Skeletal muscle tissue (tissue), 4 donors: ENCODE results near the gene ATP11C. TPM values are rescaled to one million over a fixed set of nuclear protein-coding genes. Genes with fewer than 3 reads are reported as not detected.
"Not testable (repeated sequence)": the region's sequence is repeated elsewhere in the genome, so short reads cannot be mapped to it uniquely, and the experiment has no call there.

Experiments used
- H3K27ac ChIP-seq: one replicate; pipeline ENCODE4 v1.7.0; 2013; ENCODE audit warnings: mild to moderate bottlenecking, low read depth, low read length, inconsistent platforms
- H3K27me3 ChIP-seq, 3 donors: one replicate each; pipeline ENCODE4 v1.7.0; 2013; ENCODE audit warnings: low read length in 3 of 3; ENCODE audit not compliant: control insufficient read depth in 3 of 3, insufficient read depth in 3 of 3
- H3K36me3 ChIP-seq, 3 donors: one replicate each; pipeline ENCODE4 v1.7.0; 2013; ENCODE audit warnings: low read length in 3 of 3; ENCODE audit not compliant: control insufficient read depth in 3 of 3, insufficient read depth in 3 of 3
- H3K4me1 ChIP-seq, 3 donors: one replicate each; pipeline ENCODE4 v1.7.0; 2013; ENCODE audit warnings: low read length in 3 of 3, mild to moderate bottlenecking in 3 of 3; ENCODE audit not compliant: control insufficient read depth in 3 of 3, insufficient read depth in 3 of 3
- H3K4me3 ChIP-seq, 3 donors: one replicate each; pipeline ENCODE4 v1.7.0; 2013; ENCODE audit warnings: low read length in 3 of 3
- H3K9ac ChIP-seq, 3 donors: one replicate each; pipeline ENCODE4 v1.7.0; 2013; ENCODE audit warnings: low read length in 3 of 3, mild to moderate bottlenecking in 3 of 3, moderate library complexity in 2 of 3, low read depth in 1 of 3
- H3K9me3 ChIP-seq, 3 donors: one replicate each; pipeline ENCODE4 v1.7.0; 2013; ENCODE audit warnings: low read length in 3 of 3; ENCODE audit not compliant: control insufficient read depth in 3 of 3
- total RNA-seq: library from RNA; depleted of rRNA; stranded (reverse); fragments of >200 nt; gene quantifications from one replicate; pipeline ENCODE4 v1.2.3, GENCODE V29; 2014
- donor health status: Osteomylitis.

ATP11C gene
- total RNA-seq, 1 donor from 2014 or later: 17.7 TPM

- Histone ChIP-seq H3K9me3 (no peaks in the 10 kb centered on the region), H3K4me1 (no peaks in the 10 kb centered on the region), H3K4me3 (no peak overlapping the region), H3K27ac (no peak overlapping the region), H3K27me3 (peaks cover 0 to 4% (median 0%) of the 10 kb centered on the region in 3 donors), H3K36me3 (no peaks in the 10 kb centered on the region), H3K9ac (no peak overlapping the region)
Measured at GRCh38 chrX:139720979-139721378, 211.9 kb downstream of the ATP11C start.

GRCh38 chrX:139720136-139720535 lies 212.7 kb downstream of the ATP11C start:
- H3K4me1 ChIP-seq: no peaks in the 10 kb centered on the region
- no peak overlapping the region for H3K27ac ChIP-seq
- no peaks in the 10 kb centered on the region for H3K36me3 ChIP-seq
- H3K4me3 ChIP-seq: no peak overlapping the region
- peaks cover 0 to 4% (median 0%) of the 10 kb centered on the region in 3 donors for H3K27me3 ChIP-seq
- H3K9ac ChIP-seq: no peak overlapping the region
- no peaks in the 10 kb centered on the region for H3K9me3 ChIP-seq

GRCh38 chrX:139708067-139708466 lies 224.8 kb downstream of the ATP11C start, which contains the start of gene MCF2:
TSS of gene MCF2 (minus strand) at chrX:139708167. CDS start at chrX:139651744, 56,423 bp downstream.
- Histone ChIP-seq H3K27me3 (no peaks in the 10 kb centered on the region), H3K9me3 (no peaks in the 10 kb centered on the region), H3K4me1 (no peaks in the 10 kb centered on the region), H3K27ac (no peak within 1 kb of the TSS), H3K4me3 (no peak within 1 kb of the TSS), H3K36me3 (no peaks in the 10 kb centered on the region), H3K9ac (no peak within 1 kb of the TSS)

GRCh38 chrX:139702658-139703057 lies 230.2 kb downstream of the ATP11C start:
- Histone ChIP-seq H3K9me3 (no peaks in the 10 kb centered on the region), H3K4me3 (no peak overlapping the region), H3K4me1 (no peaks in the 10 kb centered on the region)

GRCh38 chrX:139692908-139693307 lies 239.9 kb downstream of the ATP11C start:
- H3K36me3 ChIP-seq: no peaks in the 10 kb centered on the region
- H3K27me3 ChIP-seq: peaks cover 0 to 16% (median 0%) of the 10 kb centered on the region in 3 donors
- peaks cover 0 to 4% (median 0%) of the 10 kb centered on the region in 3 donors for H3K4me1 ChIP-seq
- peak overlapping the region; percentile 40 to 60 (median 50) for H3K4me3 ChIP-seq
- H3K27ac ChIP-seq: no peak overlapping the region
- no peak overlapping the region for H3K9ac ChIP-seq
- H3K9me3 ChIP-seq: no peaks in the 10 kb centered on the region

More at GRCh38 chrX:139702658-139703057, 230.2 kb downstream of the ATP11C start:
- H3K9ac ChIP-seq: no peak overlapping the region
- no peak overlapping the region for H3K27ac ChIP-seq
- no peaks in the 10 kb centered on the region for H3K36me3 ChIP-seq
- H3K27me3 ChIP-seq: no peaks in the 10 kb centered on the region

GRCh38 chrX:139692506-139692849 lies 240.4 kb downstream of the ATP11C start:
- Histone ChIP-seq H3K36me3 (no peaks in the 10 kb centered on the region), H3K27me3 (peaks cover 0 to 16% (median 0%) of the 10 kb centered on the region in 3 donors), H3K27ac (no peak overlapping the region), H3K4me1 (peaks cover 0 to 4% (median 0%) of the 10 kb centered on the region in 3 donors), H3K4me3 (peak overlapping the region; percentile 40 to 60 (median 50)), H3K9ac (peak overlapping the region in 1 of 3 donors; percentile 8), H3K9me3 (no peaks in the 10 kb centered on the region)

GRCh38 chrX:139691843-139692505 lies 240.9 kb downstream of the ATP11C start:
- Histone ChIP-seq H3K9me3 (no peaks in the 10 kb centered on the region), H3K4me1 (peaks cover 0 to 4% (median 0%) of the 10 kb centered on the region in 3 donors), H3K4me3 (peak overlapping the region in 2 of 3 donors; percentile 40 to 56), H3K27ac (no peak overlapping the region), H3K36me3 (no peaks in the 10 kb centered on the region), H3K9ac (peak overlapping the region in 1 of 3 donors; percentile 8), H3K27me3 (peaks cover 0 to 16% (median 0%) of the 10 kb centered on the region in 3 donors)

- Histone ChIP-seq H3K4me1 (peaks cover 0 to 4% (median 0%) of the 10 kb centered on the region in 3 donors), H3K36me3 (no peaks in the 10 kb centered on the region), H3K27me3 (peaks cover 0 to 16% (median 0%) of the 10 kb centered on the region in 3 donors), H3K9ac (no peak overlapping the region), H3K9me3 (no peaks in the 10 kb centered on the region), H3K4me3 (peak overlapping the region in 1 of 3 donors; percentile 12), H3K27ac (no peak overlapping the region)
Measured at GRCh38 chrX:139691493-139691842, 241.4 kb downstream of the ATP11C start.

- not testable (repeated sequence) for H3K4me3 ChIP-seq, H3K9me3 ChIP-seq, H3K9ac ChIP-seq, H3K4me1 ChIP-seq, H3K27ac ChIP-seq, H3K27me3 ChIP-seq, H3K36me3 ChIP-seq
Measured at GRCh38 chrX:139685175-139685574, 247.7 kb downstream of the ATP11C start.

- H3K27me3 ChIP-seq: no peaks in the 10 kb centered on the region
- H3K4me3 ChIP-seq: no peak overlapping the region
- no peak overlapping the region for H3K9ac ChIP-seq
- H3K4me1 ChIP-seq: no peaks in the 10 kb centered on the region
- no peaks in the 10 kb centered on the region for H3K36me3 ChIP-seq
- no peak overlapping the region for H3K27ac ChIP-seq
- H3K9me3 ChIP-seq: no peaks in the 10 kb centered on the region
Measured at GRCh38 chrX:139680356-139680755, 252.5 kb downstream of the ATP11C start.
